SH-SY5Y (cell line): Measurements from ENCODE around the gene AZIN2.

Experiments used
- GATA2 ChIP-seq: IDR thresholded peaks from 2 replicates; pipeline ENCODE4 v1.6.1; 2011; ENCODE audit warnings: mild to moderate bottlenecking, low read depth, low read length
- GATA3 ChIP-seq: IDR thresholded peaks from 2 replicates; pipeline ENCODE4 v1.6.1; 2011; ENCODE audit warnings: low read depth, mild to moderate bottlenecking, low read length, moderate library complexity

GRCh38 chr1:33047290-33047689 is 33.7 kb upstream of the AZIN2 start:
- no peak for TF ChIP-seq GATA2
- no peak for TF ChIP-seq GATA3
